Measurements from ENCODE around the gene BABAM2. TPM values are rescaled to one million over a fixed set of nuclear protein-coding genes. Genes with fewer than 3 reads are reported as not detected.

The BABAM2 gene
- total and polyA plus RNA-seq, 2 of the 4 experiments (the other 2 are of a cell fraction), result 20.9 to 23.1 TPM

DNA sequence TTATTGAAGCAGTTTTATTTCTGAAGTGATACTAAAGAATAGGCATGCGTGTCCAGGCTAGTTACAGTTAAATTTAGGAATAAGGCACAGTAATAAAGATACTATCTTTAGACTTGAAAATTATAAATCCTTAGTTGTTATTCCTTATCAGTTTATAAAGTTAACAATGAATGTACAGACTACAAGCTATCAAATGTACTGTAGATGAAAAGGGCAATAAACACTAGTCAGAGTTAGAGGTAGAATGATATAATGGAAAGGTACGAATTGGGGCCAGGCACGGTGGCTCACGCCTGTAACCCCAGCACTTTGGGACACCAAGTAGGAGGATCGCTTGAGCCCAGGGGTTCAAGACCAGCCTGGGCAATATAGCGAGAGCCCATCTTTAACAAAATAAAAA lies 4.2 kb upstream of the BABAM2 start:
- Histone ChIP-seq H3K36me3 (ENCODE audit: control insufficient read depth, insufficient read depth, low read length) (no peaks in the 10 kb centered on the region), H3K56ac (ENCODE audit: extremely low read depth, insufficient read depth, low read length) (no peak overlapping the region), H3K18ac (ENCODE audit: low read depth, low read length) (no peak overlapping the region), H3K27me3 (ENCODE audit: control insufficient read depth, insufficient read depth, low read length) (no peaks in the 10 kb centered on the region), H2BK15ac (ENCODE audit: low read depth, low read length) (no peak overlapping the region; the same call in 2 of the 3 replicates), H3K27ac (ENCODE audit: insufficient read depth, low read length) (no peak overlapping the region), H3K9ac (ENCODE audit: low read depth, low read length) (no peak overlapping the region), H4K8ac (ENCODE audit: low read depth in 2 of 2, low read length in 2 of 2) (no peak overlapping the region), H2BK5ac (ENCODE audit: low read depth, low read length, poor library complexity, severe bottlenecking) (peak overlapping the region; percentile 95), H3K9me3 (ENCODE audit: control insufficient read depth, insufficient read depth, low read length) (no peaks in the 10 kb centered on the region), H4K5ac (ENCODE audit: low read depth, low read length) (no peak overlapping the region), H3K23ac (ENCODE audit: low read depth, low read length) (no peak overlapping the region), H2AK5ac (ENCODE audit: low read depth, low read length) (peak overlapping the region; percentile 70; the same call in 1 of the 2 replicates), H3K79me1 (ENCODE audit: low read depth in 1 of 2, low read length in 2 of 2) (peaks cover 12 to 20% of the 10 kb centered on the region in 2 experiments), H3K4me2 (ENCODE audit: low read depth, low read length) (no peak overlapping the region), H3K4me3 (ENCODE audit: insufficient read depth, low read depth, low read length) (no peak overlapping the region), H3K9me1 (ENCODE audit: insufficient read depth, low read length) (peaks cover 4% of the 10 kb centered on the region), H4K91ac (ENCODE audit: insufficient read depth, low read depth, low read length) (no peak overlapping the region; the same call in 1 of the 2 replicates), H3K4me1 (ENCODE audit: control insufficient read depth, insufficient read depth, low read length) (peaks cover 6% of the 10 kb centered on the region; the same call in 1 of the 2 replicates), H2AFZ (replicated peaks; ENCODE audit: low read length, poor library complexity) (no peak overlapping the region), H3K4ac (ENCODE audit: low read depth, low read length) (peak overlapping the region; percentile 75), H2BK20ac (ENCODE audit: low read depth, low read length) (no peak overlapping the region), H3K14ac (replicated peaks; ENCODE audit: low read depth, low read length) (no peak overlapping the region), H4K20me1 (ENCODE audit: insufficient read depth, low read length) (no peaks in the 10 kb centered on the region), H2AK9ac (replicated peaks; ENCODE audit: low read depth, low read length, poor library complexity) (no peak overlapping the region), H2BK120ac (ENCODE audit: low read depth, low read length) (peak overlapping the region; percentile 30; the same call in 1 of the 2 replicates)
- in situ Hi-C loops (cut with MboI; ENCODE audit: low sequenced_read_pairs) (no loop called here), intact Hi-C loops (cut with micrococcal nuclease) (loop anchor here (2.0 to 5.0 kb wide), 3 partner anchors 16 to 124 kb away; no protein-coding TSS in a partner anchor), dilution Hi-C loops (cut with HindIII; ENCODE audit: low sequenced_read_pairs, unreplicated experiment) (no loop called here)
- DNase-seq, result no peak
- ATAC-seq (ENCODE audit: low read depth), result no peak
- TF ChIP-seq RAD21 (IDR thresholded peaks at IDR 0.05; ENCODE audit: low read length) (no peak), CHD1 (IDR thresholded peaks at IDR 0.05; ENCODE audit: low read depth, low read length) (no peak), POLR2A (IDR thresholded peaks at IDR 0.05; ENCODE audit: low read depth, low read length) (no peak), MAFK (IDR thresholded peaks at IDR 0.05; ENCODE audit: low read depth, low read length) (no peak), NFE2L2 (IDR thresholded peaks at IDR 0.05; ENCODE audit: low read depth, low read length) (no peak)
- TF ChIP-seq, protein P1, sequence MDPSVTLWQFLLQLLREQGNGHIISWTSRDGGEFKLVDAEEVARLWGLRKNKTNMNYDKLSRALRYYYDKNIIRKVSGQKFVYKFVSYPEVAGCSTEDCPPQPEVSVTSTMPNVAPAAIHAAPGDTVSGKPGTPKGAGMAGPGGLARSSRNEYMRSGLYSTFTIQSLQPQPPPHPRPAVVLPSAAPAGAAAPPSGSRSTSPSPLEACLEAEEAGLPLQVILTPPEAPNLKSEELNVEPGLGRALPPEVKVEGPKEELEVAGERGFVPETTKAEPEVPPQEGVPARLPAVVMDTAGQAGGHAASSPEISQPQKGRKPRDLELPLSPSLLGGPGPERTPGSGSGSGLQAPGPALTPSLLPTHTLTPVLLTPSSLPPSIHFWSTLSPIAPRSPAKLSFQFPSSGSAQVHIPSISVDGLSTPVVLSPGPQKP (IDR thresholded peaks at IDR 0.05; ENCODE audit: borderline replicate concordance, low read depth, low read length), result no peak
- WGBS, 2 experiments (ENCODE audit: extremely low coverage in 2 of 2, insufficient read length in 1 of 2), result no CpG with 5 or more reads among the region's 6 CpGs
- CTCF ChIA-PET, result interaction anchor here (1.0 kb wide), 1 partner anchor 110 kb away, joined by 4 read pairs; no protein-coding TSS in a partner anchor
- BruUV-seq (replicated peaks), result no TSS peak
- POLR2A ChIA-PET (ENCODE audit: unreplicated experiment), result no interaction called here
